HCT116 (cell line): ENCODE data around the gene KCTD18.

Experiments used
- CTCF ChIP-seq, 3 experiments: fragments of 200-600 bp in 1 of 3; sonication (generic) in 1 of 3; IDR thresholded peaks in 2 of 3; conservative IDR thresholded peaks in 1 of 3; 2 replicates each; pipeline ENCODE4 v1.5.1; 2012 to 2017; ENCODE audit warnings: low read depth in 2 of 3, low read length in 2 of 3, antibody characterized with exemption in 1 of 3, borderline replicate concordance in 1 of 3, control low read depth in 1 of 3, mild to moderate bottlenecking in 1 of 3, mixed read lengths in 1 of 3, mixed run types in 1 of 3, moderate library complexity in 1 of 3; ENCODE audit not compliant: insufficient read depth in 1 of 3
- MAX ChIP-seq: IDR thresholded peaks from 2 replicates; pipeline ENCODE4 v1.6.1; 2012
- SP1 ChIP-seq: IDR thresholded peaks from 2 replicates; pipeline ENCODE4 v1.6.1; 2012; ENCODE audit warnings: low read depth
- SRF ChIP-seq: IDR thresholded peaks from 2 replicates; pipeline ENCODE4 v1.6.1; 2012; ENCODE audit warnings: low read depth

GRCh38 chr2:200443376-200443775 lies 66.5 kb downstream of the KCTD18 start:
- TF ChIP-seq CTCF (IDR thresholded peaks at IDR 0.05 in 2 of 3, conservative IDR thresholded peaks at IDR 0.05 in 1 of 3; ENCODE audit: borderline replicate concordance in 1 of 3, insufficient read depth in 1 of 3, low read depth in 2 of 3, low read length in 2 of 3): no peak
- TF ChIP-seq SRF: no peak
- no peak for TF ChIP-seq MAX
- TF ChIP-seq SP1: no peak
